Loucy (cell line): ENCODE measurements around the gene GLO1.

Experiments used
- H2AFZ ChIP-seq: fragments of 200-600 bp; sonication (generic); 2 replicates; pipeline ENCODE4 v1.6.0; 2016; ENCODE audit warnings: antibody characterized with exemption, mild to moderate bottlenecking, low read length, moderate library complexity
- H3F3A ChIP-seq: fragments of 200-600 bp; 2 replicates; pipeline ENCODE4 v1.6.0; 2016; ENCODE audit warnings: antibody characterized with exemption, low read depth, mild to moderate bottlenecking
- H3K27me3 ChIP-seq: fragments of 200-600 bp; sonication (generic); 2 replicates; pipeline ENCODE4 v1.6.1; 2014; ENCODE audit warnings: low read length, mild to moderate bottlenecking; ENCODE audit not compliant: insufficient read depth, poor library complexity, severe bottlenecking
- H3K36me3 ChIP-seq: fragments of 200-600 bp; sonication (generic); 2 replicates; pipeline ENCODE4 v1.6.1; 2016; ENCODE audit warnings: low read length; ENCODE audit not compliant: insufficient read depth
- H3K4me1 ChIP-seq: fragments of 200-600 bp; sonication (generic); 2 replicates; pipeline ENCODE4 v1.5.1; 2014; ENCODE audit warnings: low read length, mild to moderate bottlenecking; ENCODE audit not compliant: insufficient read depth, poor library complexity, severe bottlenecking
- H3K4me2 ChIP-seq: fragments of 200-600 bp; sonication (generic); 2 replicates; pipeline ENCODE4 v1.6.0; 2014; ENCODE audit warnings: antibody characterized with exemption, low read length, low read depth, mild to moderate bottlenecking; ENCODE audit not compliant: poor library complexity, severe bottlenecking
- H3K4me3 ChIP-seq: fragments of 200-600 bp; sonication (generic); 2 replicates; pipeline ENCODE4 v1.5.1; 2014; ENCODE audit warnings: low read length, mild to moderate bottlenecking, mixed read lengths; ENCODE audit not compliant: poor library complexity, severe bottlenecking
- H3K79me2 ChIP-seq: fragments of 200-600 bp; sonication (generic); 2 replicates; pipeline ENCODE4 v1.6.1; 2014; ENCODE audit warnings: low read length; ENCODE audit not compliant: insufficient read depth
- H3K9ac ChIP-seq: fragments of 200-600 bp; sonication (generic); 2 replicates; pipeline ENCODE4 v1.6.0; 2014; ENCODE audit warnings: mild to moderate bottlenecking, low read depth, low read length, moderate library complexity; ENCODE audit not compliant: poor library complexity, severe bottlenecking
- H3K9me2 ChIP-seq: fragments of 200-600 bp; sonication (generic); replicated peaks from 2 replicates; pipeline ENCODE4 v1.6.1; 2016; ENCODE audit warnings: low read depth, low read length, mixed read lengths
- H3K9me3 ChIP-seq: fragments of 200-600 bp; sonication (generic); 2 replicates; pipeline ENCODE4 v1.6.1; 2014; ENCODE audit warnings: mild to moderate bottlenecking, antibody characterized with exemption, low read length, low read depth; ENCODE audit not compliant: insufficient read depth
- H4K20me1 ChIP-seq: fragments of 200-600 bp; sonication (generic); 2 replicates; pipeline ENCODE4 v1.6.0; 2014; ENCODE audit warnings: antibody characterized with exemption, low read length, mild to moderate bottlenecking; ENCODE audit not compliant: insufficient read depth, poor library complexity, severe bottlenecking
- EZH2phosphoT487 ChIP-seq: fragments of 200-600 bp; IDR thresholded peaks from 2 replicates; pipeline ENCODE4 v1.6.1; 2018; ENCODE audit warnings: antibody characterized with exemption, mild to moderate bottlenecking, moderate library complexity, borderline replicate concordance
- TF ChIP-seq, protein P1 (sequence below): fragments of 200-600 bp; sonication (generic); conservative IDR thresholded peaks from 2 replicates; pipeline ENCODE4 v1.5.1; 2014; ENCODE audit warnings: mild to moderate bottlenecking, antibody characterized with exemption, low read length

The GLO1 gene

DNA sequence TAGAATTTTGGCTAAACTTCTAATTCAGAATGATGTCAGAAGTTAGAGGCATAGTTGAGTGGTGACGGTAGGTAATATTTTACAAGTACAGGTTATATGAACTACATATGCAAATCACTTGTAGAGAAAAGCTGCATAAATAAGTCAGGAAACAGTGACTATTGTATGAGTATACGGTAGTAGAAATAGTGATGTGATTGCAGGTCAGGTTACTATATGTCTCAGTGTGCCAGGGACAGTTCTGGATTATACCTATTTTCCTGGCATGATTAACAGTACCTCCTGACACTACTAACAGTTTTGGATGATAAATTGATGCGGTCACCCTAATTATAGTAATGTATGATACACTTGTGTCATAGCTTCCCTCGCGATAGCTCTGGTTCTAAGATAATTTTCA, 21.4 kb upstream of the GLO1 start:
- Histone ChIP-seq H3K4me1 (no peaks in the 10 kb centered on the region), H2AFZ (no peak overlapping the region), H3K36me3 (no peaks in the 10 kb centered on the region), H3K9ac (no peak overlapping the region), H3K27me3 (no peaks in the 10 kb centered on the region), H4K20me1 (no peaks in the 10 kb centered on the region), H3F3A (no peaks in the 10 kb centered on the region), H3K9me3 (no peaks in the 10 kb centered on the region), H3K79me2 (no peaks in the 10 kb centered on the region), H3K4me2 (no peak overlapping the region), H3K4me3 (no peak overlapping the region), H3K9me2 (no peaks in the 10 kb centered on the region)
- TF ChIP-seq EZH2phosphoT487: no peak
- TF ChIP-seq, protein P1, sequence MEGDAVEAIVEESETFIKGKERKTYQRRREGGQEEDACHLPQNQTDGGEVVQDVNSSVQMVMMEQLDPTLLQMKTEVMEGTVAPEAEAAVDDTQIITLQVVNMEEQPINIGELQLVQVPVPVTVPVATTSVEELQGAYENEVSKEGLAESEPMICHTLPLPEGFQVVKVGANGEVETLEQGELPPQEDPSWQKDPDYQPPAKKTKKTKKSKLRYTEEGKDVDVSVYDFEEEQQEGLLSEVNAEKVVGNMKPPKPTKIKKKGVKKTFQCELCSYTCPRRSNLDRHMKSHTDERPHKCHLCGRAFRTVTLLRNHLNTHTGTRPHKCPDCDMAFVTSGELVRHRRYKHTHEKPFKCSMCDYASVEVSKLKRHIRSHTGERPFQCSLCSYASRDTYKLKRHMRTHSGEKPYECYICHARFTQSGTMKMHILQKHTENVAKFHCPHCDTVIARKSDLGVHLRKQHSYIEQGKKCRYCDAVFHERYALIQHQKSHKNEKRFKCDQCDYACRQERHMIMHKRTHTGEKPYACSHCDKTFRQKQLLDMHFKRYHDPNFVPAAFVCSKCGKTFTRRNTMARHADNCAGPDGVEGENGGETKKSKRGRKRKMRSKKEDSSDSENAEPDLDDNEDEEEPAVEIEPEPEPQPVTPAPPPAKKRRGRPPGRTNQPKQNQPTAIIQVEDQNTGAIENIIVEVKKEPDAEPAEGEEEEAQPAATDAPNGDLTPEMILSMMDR: no peak

DNA sequence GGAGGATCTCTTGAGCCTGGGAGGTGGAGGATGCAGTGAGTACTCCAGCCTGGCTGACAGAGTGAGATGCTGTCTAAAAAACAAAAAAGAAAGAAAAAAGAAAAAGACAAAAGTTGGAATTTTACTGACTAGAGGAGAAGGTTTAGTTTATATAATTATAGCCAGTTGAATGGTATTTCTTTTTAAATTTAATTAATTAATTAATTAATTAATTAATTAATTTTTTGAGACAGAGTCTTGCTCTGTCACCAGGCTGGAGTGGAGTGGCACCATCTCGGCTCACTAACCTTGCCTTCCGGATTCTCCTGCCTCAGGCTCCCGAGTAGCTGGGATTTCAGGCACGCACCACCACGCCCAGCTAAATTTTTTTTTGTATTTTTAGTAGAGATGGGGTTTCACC, 20.8 kb upstream of the GLO1 start:
- Histone ChIP-seq H3K4me3 (no peak overlapping the region), H2AFZ (no peak overlapping the region), H3K4me1 (no peaks in the 10 kb centered on the region), H3F3A (no peaks in the 10 kb centered on the region), H3K36me3 (no peaks in the 10 kb centered on the region), H3K9ac (no peak overlapping the region), H3K79me2 (no peaks in the 10 kb centered on the region), H3K27me3 (no peaks in the 10 kb centered on the region), H3K9me3 (no peaks in the 10 kb centered on the region), H3K9me2 (no peaks in the 10 kb centered on the region), H3K4me2 (no peak overlapping the region), H4K20me1 (no peaks in the 10 kb centered on the region)
- TF ChIP-seq EZH2phosphoT487: no peak
- TF ChIP-seq, protein P1: no peak

DNA sequence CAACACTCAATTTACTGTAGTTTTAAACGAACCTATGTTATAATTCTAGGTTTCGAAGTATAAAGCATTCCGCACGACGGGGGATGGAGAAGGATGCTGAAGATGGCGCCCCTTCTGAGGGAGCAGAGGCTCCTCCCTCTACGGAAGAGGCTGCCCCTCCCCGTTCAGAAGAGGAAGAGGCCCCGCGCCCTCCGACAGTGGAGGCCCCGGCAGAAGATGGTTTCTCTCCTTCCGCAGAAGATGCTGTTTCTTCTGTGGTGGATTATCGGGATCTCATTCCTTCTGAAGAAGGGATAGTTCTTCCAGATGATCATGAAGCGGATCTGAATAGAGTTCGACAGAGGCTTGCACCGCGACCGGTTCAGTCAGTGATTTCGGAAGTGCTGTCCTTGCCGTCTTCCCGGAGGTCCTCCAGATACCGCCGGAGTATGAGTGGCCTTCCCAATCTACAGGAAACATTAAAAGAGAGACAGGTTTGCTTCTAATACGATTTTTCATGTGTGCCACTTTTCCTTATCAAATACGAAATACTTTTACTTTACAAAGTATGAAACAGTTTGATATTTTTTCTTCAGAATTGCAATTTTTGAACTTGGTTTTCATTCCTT, 19.9 kb upstream of the GLO1 start:
- H3K27me3 ChIP-seq: no peaks in the 10 kb centered on the region
- H3K4me2 ChIP-seq: no peak overlapping the region
- no peak overlapping the region for H3K4me3 ChIP-seq
- H3K9me3 ChIP-seq: no peaks in the 10 kb centered on the region
- no peaks in the 10 kb centered on the region for H3K36me3 ChIP-seq
- TF ChIP-seq, protein P1: no peak
- TF ChIP-seq EZH2phosphoT487: no peak
- H3K4me1 ChIP-seq: no peaks in the 10 kb centered on the region
- H3K79me2 ChIP-seq: no peaks in the 10 kb centered on the region
- no peak overlapping the region for H2AFZ ChIP-seq
- no peaks in the 10 kb centered on the region for H4K20me1 ChIP-seq
- H3K9me2 ChIP-seq: no peaks in the 10 kb centered on the region
- H3K9ac ChIP-seq: no peak overlapping the region
- no peaks in the 10 kb centered on the region for H3F3A ChIP-seq
